Measurements from ENCODE around the gene PCSK9.

DNA sequence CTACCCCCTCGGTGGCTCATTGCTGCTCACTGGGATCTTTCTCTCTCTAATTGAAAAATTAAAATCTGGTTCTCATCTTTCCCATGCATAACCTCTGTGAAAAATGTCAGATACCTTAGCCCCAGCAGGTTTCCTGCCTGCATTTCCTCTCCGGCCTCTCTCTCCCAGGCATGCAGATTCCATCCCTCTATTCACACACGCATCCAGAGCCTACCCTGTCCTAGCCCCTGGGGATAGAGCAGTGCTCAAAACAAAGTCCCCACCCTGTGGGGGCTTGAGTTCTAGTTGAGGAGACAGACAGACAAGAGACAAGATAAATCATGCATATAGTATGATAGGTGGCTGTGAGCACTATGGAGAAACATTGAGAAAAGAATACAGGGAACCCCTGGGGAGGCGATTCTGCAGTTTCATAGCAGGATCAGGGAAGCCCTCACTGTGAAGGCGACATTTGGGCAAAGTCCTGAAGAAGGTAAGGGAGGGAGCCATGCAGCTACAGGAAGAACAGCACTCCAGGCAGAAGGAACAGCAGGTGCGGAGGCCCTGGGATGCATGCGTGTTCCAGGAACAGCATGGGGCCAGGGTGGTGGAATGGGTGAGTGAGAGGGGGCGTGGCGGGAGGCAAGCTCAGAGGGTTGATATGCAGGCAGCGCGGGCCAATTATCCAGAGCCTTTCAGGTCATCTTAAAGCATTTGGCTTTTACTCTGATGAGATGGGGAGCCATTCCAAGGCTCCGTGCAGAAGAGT lies 44.2 kb upstream of the PCSK9 start:
- TF ChIP-seq, protein P1, sequence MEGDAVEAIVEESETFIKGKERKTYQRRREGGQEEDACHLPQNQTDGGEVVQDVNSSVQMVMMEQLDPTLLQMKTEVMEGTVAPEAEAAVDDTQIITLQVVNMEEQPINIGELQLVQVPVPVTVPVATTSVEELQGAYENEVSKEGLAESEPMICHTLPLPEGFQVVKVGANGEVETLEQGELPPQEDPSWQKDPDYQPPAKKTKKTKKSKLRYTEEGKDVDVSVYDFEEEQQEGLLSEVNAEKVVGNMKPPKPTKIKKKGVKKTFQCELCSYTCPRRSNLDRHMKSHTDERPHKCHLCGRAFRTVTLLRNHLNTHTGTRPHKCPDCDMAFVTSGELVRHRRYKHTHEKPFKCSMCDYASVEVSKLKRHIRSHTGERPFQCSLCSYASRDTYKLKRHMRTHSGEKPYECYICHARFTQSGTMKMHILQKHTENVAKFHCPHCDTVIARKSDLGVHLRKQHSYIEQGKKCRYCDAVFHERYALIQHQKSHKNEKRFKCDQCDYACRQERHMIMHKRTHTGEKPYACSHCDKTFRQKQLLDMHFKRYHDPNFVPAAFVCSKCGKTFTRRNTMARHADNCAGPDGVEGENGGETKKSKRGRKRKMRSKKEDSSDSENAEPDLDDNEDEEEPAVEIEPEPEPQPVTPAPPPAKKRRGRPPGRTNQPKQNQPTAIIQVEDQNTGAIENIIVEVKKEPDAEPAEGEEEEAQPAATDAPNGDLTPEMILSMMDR (IDR thresholded peaks at IDR 0.05), result no peak
- no peak for TF ChIP-seq POLR2A (IDR thresholded peaks at IDR 0.05)
